Kidney (tissue), 14 donors: ENCODE results near the gene MPPED1. TPM values are rescaled to one million over a fixed set of nuclear protein-coding genes. Genes with fewer than 3 reads are reported as not detected.

Source experiments
- DNase-seq, 5 donors: peaks; one replicate each; pipeline ENCODE4 v3.0.0-alpha.2; 2013 to 2020
- FAIRE-seq: peaks from 2 replicates; lab custom pipeline; 2012; peaks lifted over from hg19 to GRCh38; lab: Jason Lieb, UNC
- H3K27ac ChIP-seq, 2 donors: one replicate each; pipeline ENCODE4 v1.7.0; 2013; ENCODE audit warnings: low read depth in 2 of 2, low read length in 2 of 2, inconsistent platforms in 1 of 2
- H3K27me3 ChIP-seq: one replicate; pipeline ENCODE4 v1.7.1; 2013; ENCODE audit warnings: low read length, inconsistent platforms; ENCODE audit not compliant: control insufficient read depth, insufficient read depth
- H3K36me3 ChIP-seq, 3 donors: one replicate each; pipeline versions ENCODE4 v1.7.0 to v1.7.1; 2013; ENCODE audit warnings: low read length in 3 of 3, control low read depth in 1 of 3, inconsistent platforms in 1 of 3; ENCODE audit not compliant: insufficient read depth in 3 of 3, control insufficient read depth in 2 of 3
- H3K4me1 ChIP-seq, 3 donors: one replicate each; pipeline versions ENCODE4 v1.7.0 to v1.7.1; 2013; ENCODE audit warnings: low read length in 3 of 3, inconsistent platforms in 1 of 3, low read depth in 1 of 3; ENCODE audit not compliant: control insufficient read depth in 2 of 3, insufficient read depth in 2 of 3
- H3K4me3 ChIP-seq, 3 donors: one replicate each; pipeline versions ENCODE4 v1.7.0 to v1.8.1; 2013; ENCODE audit warnings: low read length in 3 of 3, control low read depth in 1 of 3, inconsistent platforms in 1 of 3
- H3K9ac ChIP-seq, 3 donors: one replicate each; pipeline versions ENCODE4 v1.7.0 to v1.7.1; 2013; ENCODE audit warnings: low read length in 3 of 3, control low read depth in 1 of 3, inconsistent platforms in 1 of 3
- H3K9me3 ChIP-seq, 3 donors: one replicate each; pipeline versions ENCODE4 v1.7.0 to v1.7.1; 2013; ENCODE audit warnings: low read length in 3 of 3, control low read depth in 1 of 3, inconsistent platforms in 1 of 3; ENCODE audit not compliant: control insufficient read depth in 2 of 3, insufficient read depth in 1 of 3
- intact Hi-C: fragments of 100-400 bp; cut with DNase I; formaldehyde crosslinking; loops from one replicate; pipeline ENCODE4 v1.11.1; 2022
- polyA plus RNA-seq: library from polyadenylated mRNA; stranded (reverse); fragments of 350-450 nt; fragmentation: Illumina TruSeq; extraction: RNeasy Lipid Tissue Mini Kit (QIAGEN cat#74804); gene quantifications from one replicate; pipeline ENCODE4 v1.2.3, GENCODE V29; 2014; ENCODE audit warnings: low read depth, low replicate concordance; ENCODE audit not compliant: insufficient read depth
- total RNA-seq: library from RNA; stranded (reverse); fragmentation: NEBNext Ultra II Directional; extraction: Animal tissue kit (Norgen Biotek cat#: 25700); gene quantifications from one replicate; pipeline ENCODE4 v1.2.1, GENCODE V29; 2021
- TF ChIP-seq, protein P1 (sequence below): IDR thresholded peaks from 3 replicates; pipeline ENCODE4 v1.5.1; 2012; ENCODE audit warnings: mild to moderate bottlenecking, moderate library complexity, borderline replicate concordance; ENCODE audit not compliant: insufficient read depth; ENCODE audit errors: extremely low read depth
- donor health status: control.
- donor health status: control.
- donor health status: control.
- donor health status: control.
- donor health status: control.
- donor health status: DM: yes; HTN: yes; CAD: no.
- donor health status: Normal renal cell carcinoma (clear cell type).

MPPED1 gene
- total and polyA plus RNA-seq, 2 donors from 2014 or later, result not detected

DNA sequence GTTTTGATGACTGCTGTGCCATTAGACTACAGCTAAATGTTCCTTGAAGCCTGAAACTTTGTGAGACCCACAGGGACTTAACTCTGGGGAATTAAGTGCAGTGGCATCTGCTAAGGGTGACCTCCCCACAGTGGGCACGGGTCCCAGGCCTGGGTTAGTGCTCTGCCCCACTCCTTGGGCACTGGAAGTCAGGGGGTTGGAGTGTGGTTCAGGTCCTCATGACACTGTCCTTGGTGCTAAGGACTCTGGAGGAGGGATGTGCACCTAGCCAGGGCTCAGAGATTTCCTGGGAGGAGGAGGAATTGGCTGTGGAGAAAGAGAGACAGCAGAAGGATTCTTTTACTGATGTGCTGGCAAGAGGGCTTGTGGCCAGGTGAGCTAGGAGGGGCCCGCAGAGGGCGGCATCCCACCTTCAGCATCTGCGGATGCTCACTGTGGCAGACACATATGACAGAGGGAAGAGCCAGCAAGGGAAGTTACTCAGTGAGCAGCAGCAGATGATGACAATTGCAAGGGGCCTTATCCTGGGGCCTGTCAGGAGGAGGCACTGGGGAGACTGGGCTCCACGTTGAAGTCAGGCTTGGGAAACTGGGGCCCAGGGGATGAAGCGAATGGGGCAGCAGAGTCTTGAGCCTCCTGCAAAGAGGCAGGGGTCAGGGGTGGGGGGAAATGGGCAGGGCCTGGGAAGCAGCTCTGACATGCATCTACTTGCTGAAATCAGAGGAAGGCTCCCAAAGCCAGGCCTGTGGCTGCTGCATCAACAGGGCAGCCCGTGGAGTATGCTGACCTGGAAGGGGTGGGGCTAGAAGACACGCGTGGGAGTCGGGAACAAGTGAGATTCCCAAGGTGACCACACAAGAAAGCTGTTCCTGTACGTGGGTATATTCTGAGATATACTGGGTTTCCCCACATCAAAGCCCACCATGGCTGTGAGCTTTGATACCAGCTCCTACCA is 144.0 kb downstream of the MPPED1 start:
- Histone ChIP-seq H3K36me3 (no peaks in the 10 kb centered on the region), H3K27me3 (no peaks in the 10 kb centered on the region), H3K9me3 (peaks cover 0 to 6% (median 0%) of the 10 kb centered on the region in 3 donors), H3K27ac (no peak overlapping the region), H3K9ac (no peak overlapping the region), H3K4me1 (no peaks in the 10 kb centered on the region), H3K4me3 (no peak overlapping the region)
- no peak for DNase-seq
- TF ChIP-seq, protein P1, sequence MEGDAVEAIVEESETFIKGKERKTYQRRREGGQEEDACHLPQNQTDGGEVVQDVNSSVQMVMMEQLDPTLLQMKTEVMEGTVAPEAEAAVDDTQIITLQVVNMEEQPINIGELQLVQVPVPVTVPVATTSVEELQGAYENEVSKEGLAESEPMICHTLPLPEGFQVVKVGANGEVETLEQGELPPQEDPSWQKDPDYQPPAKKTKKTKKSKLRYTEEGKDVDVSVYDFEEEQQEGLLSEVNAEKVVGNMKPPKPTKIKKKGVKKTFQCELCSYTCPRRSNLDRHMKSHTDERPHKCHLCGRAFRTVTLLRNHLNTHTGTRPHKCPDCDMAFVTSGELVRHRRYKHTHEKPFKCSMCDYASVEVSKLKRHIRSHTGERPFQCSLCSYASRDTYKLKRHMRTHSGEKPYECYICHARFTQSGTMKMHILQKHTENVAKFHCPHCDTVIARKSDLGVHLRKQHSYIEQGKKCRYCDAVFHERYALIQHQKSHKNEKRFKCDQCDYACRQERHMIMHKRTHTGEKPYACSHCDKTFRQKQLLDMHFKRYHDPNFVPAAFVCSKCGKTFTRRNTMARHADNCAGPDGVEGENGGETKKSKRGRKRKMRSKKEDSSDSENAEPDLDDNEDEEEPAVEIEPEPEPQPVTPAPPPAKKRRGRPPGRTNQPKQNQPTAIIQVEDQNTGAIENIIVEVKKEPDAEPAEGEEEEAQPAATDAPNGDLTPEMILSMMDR, result no peak
- FAIRE-seq, result no peak
- intact Hi-C loops, result no loop called here

Other genes with a start within 250 kb of the MPPED1 start
- gene TTLL12, start 224.9 kb upstream of the MPPED1 start, total RNA-seq, result 26.3 TPM
- gene TTLL12, start 224.9 kb upstream of the MPPED1 start, polyA plus RNA-seq, result 11.5 TPM
- gene SCUBE1, start 68.6 kb upstream of the MPPED1 start, total RNA-seq, result 7.1 TPM
- gene SCUBE1, start 68.6 kb upstream of the MPPED1 start, polyA plus RNA-seq, result 2.3 TPM